GM19025 (cell line): ENCODE results near the gene PRDM11.
"Not testable (repeated sequence)": the region's sequence is repeated elsewhere in the genome, so short reads cannot be mapped to it uniquely, and the experiment has no call there.

Experiments used
- ATAC-seq: cut with Tn5 transposase; IDR thresholded peaks from one replicate; pipeline ENCODE4 v1.9.1; 2021; ENCODE audit warnings: mild to moderate bottlenecking, low read depth, moderate library complexity; ENCODE audit not compliant: unreplicated experiment

PRDM11 gene

DNA sequence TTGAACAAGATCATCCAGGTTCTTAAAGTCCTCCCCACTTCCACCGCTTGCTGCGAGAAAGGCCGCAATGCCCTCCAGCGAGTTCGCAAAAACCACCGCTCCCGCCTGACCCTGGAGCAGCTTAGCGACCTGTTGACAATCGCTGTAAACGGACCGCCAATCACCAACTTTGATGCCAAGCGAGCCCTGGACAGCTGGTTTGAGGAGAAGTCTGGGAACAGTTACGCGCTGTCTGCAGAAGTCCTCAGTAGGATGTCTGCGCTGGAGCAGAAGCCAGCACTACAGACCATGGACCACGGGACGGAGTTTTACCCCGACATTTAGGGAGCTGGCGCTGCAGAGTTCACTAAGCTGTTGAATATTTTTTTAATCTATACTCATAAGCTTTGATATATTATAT, 81.4 kb downstream of the PRDM11 start:
- ATAC-seq: no peak

DNA sequence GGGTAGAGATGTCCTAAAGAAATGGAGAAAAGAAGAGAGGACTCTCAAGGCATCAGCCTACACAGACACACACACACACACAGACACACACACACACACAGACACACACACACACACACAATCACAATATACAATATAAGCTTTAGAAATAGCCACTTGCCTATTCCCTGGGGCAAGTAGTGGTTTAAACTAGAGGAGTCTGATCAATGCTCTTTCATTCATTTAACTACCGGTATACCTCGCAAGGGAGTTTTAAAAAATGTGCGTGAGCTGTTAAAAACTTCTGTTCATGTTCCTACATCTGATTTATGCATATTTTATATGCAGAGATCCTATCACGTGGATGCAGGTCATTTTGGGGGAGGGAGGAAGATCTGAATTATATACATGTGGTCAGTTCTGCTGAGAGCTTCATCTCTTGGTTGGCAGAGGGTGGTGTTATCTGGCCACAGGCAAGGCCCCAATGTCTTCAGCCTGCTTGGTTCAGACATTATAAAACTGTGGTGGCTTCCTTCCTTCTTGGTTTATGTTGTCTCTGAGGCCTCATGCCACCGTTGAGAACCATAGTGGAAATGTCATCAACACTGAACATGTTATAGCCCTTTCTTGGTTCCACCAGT, 83.1 kb downstream of the PRDM11 start:
- ATAC-seq: no peak

DNA sequence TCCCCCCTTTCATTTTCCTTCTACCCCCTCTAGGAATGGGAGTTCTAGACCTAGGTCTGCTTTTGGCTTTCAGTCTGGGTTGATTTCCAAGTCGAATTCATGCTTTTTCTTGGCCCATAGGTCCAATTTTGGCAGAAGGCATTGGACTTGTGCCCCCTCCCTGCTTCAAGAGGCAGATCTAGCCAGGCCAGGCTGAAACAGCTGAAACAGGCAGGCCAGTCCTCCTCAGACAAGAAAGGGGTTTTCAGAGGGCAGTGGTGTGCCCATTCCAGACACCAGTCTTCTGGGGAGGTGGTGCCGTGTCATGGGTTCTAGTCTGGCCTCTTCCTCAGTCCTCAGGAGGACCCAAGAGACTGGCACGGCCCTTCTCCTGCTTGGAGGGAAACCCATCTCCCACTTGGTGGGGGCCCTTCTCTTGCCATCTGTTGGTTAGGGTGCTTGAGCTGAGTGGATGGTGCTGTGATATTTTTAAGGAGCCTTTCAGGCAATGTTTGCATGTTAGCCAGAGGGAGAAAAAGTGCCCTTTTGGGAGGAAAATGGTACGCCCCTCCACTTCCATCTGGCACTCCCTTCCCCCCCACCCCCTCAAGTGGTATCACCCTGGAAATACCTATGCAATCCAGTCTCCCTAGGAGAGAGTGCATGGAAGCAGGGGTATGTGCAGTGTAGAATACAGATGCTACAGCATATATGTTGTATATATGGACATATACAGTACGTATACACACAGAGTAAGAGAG, 86.1 kb downstream of the PRDM11 start:
- no peak for ATAC-seq

DNA sequence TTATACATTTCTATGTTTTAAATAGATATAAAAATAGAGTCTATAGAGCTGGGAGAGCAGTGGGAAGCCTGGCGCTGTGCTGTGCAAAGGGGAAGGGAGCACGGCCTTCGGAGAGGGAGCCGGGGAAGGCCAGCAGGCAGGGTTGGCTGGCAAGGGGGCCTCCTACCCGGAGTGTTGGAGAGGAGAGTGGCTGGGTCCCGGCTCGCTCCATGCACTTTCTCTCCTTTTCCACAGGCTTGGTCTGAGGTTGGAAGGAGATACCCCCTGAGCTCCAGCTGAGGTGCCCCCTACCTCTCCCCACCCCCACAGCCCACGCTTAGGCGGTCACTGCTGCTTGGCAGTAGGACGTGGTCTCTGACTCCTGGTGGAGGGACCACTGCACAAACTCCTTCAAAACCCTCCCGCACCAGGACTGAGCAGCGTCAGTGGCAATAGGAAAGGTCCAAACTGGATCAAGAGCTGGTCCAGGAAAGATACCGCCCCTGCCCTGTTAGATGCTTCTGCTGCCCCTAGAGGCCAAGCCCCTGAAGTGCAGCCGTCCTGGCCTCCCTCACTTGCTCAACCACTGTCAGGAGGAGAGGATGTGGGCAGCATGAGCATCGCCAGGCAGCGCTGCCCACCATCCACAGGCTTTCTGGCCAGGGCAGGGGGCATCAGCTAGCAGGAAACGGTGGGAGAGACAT, 86.8 kb downstream of the PRDM11 start:
- peak; percentile 70 for ATAC-seq

DNA sequence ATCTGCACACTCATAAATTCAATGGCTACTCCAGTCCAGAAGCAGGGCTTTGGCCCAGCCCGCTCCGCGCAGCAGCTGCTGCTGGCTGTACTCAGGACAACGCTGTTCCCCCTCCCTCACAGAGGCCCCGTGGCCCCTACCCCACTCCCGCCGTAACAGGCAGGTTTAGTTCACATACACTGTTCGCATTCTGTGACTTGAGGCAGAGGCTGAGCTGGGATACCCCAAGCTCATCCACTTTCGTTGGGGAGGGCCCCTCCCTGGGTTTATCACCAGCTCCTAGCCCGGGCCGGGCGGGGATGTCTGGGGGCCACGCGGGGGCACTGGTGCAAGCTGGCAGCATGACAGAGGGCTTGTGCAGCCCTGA, 87.3 kb downstream of the PRDM11 start:
- ATAC-seq: no peak

DNA sequence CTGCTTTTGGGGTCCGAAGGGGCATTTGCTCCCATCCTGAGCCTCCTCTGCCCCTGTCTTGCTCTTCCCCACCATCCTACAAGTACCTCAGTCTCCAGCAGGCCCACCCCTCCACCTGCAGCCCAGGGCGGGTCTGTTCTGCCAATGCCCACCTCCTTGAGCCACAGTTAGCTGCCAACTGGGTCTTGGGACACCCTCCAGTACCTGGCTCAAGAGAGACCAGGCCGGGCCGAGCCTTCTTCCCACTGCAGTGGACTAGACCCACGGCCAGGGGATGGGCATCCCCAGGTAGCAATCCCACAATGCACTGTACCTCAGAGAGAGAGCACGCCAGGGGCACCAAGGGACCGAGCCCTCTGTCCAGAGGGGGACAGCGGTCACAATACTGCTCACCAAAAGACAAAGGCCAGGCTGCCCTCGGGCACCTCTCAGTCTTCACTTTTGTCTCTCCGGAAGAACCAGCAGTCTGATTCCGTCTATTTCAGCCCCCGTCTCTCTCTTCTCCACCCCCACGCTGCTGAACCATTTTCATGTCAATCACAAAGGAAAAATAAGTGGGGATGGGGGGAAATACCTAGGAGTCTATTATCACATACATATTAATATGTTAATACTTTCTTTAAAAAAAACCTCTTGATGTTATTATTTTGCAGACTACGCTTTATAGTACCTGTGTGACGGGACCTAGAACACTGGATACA, 88.0 kb downstream of the PRDM11 start:
- ATAC-seq: no peak

DNA sequence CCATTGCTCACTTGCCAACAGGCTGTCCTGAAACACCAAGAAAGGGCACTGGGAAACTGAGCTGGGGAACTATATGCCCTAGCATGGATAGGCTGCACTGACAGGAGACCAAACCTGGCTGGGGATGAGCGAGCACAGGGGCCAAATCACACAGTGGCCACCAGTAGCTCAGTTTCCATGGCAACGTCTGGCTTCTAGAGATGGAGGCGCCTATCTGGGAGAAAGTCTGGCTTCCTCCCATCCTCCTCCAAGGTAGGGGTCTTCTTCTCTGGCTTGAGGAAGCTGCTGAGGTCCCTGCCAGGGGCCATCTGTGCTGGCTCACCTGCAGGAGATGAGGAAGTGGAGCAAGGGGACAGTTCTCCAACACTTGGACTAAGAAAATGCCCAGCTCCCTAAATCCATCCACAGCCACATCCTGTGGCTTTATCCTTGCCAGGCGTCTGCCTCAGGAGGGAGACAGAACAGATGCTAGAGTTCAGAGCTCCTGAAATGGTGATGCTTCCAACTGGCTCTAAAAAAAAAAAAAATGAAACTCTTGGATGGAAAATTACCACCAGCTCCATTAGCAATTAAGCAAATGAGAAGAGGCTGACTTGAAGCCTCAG, 91.4 kb downstream of the PRDM11 start:
- no peak for ATAC-seq

DNA sequence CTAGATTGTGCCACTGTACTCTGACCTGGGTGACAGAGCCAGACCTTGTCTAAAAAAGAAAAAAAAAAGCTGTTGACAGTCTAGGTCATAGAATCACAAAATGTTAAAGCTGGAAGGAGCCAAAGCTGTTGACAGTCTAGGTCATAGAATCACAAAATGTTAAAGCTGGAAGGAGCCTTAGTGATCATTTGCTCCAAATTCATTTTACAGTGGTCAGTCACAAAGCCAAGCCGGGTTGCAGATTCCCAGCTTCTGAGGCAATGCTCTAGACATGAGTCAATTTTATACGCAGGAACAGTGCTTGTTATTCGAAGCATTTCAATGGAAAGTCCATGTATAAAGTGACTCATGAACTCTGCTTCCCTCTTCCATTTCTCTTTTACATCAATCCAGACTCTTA, 92.3 kb downstream of the PRDM11 start:
- no peak for ATAC-seq

DNA sequence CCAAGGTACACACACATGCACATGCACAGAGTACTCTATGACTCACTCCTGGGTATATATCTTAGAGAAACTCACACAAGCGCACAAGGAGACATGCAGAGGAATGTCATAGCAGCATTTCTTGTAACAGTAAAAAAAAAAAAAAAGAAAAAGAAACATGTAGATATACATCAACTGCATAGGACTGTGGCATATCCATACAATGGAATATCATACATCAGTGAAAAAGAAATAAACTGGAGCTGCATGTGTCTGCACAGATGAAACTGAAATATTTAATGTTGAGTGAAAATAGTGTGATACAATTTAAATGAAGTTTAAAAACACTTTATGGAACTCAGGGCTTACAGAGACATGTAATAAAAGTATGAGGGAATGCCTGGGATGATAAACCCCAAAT, 93.3 kb downstream of the PRDM11 start:
- ATAC-seq: no peak

DNA sequence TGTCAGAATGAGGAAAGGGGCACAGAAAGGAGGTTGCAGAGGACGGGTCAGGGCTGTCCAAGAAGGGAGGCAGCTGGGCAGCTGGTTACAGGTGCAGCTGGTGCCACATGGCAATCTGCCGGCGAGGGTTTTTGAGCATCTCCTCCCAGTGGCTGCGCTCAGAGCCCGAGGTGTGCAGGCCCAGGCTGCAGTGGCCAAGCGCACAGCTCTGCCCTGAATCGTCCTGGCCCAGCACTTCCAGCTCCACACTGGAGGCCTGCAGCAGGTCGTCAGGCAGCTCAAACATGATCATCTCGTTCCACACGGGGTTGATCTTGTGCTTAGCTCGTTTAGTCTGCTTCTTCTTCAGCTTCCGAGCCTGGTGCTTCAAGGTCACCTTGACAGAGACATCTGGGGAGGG, 97.5 kb downstream of the PRDM11 start:
- no peak for ATAC-seq

DNA sequence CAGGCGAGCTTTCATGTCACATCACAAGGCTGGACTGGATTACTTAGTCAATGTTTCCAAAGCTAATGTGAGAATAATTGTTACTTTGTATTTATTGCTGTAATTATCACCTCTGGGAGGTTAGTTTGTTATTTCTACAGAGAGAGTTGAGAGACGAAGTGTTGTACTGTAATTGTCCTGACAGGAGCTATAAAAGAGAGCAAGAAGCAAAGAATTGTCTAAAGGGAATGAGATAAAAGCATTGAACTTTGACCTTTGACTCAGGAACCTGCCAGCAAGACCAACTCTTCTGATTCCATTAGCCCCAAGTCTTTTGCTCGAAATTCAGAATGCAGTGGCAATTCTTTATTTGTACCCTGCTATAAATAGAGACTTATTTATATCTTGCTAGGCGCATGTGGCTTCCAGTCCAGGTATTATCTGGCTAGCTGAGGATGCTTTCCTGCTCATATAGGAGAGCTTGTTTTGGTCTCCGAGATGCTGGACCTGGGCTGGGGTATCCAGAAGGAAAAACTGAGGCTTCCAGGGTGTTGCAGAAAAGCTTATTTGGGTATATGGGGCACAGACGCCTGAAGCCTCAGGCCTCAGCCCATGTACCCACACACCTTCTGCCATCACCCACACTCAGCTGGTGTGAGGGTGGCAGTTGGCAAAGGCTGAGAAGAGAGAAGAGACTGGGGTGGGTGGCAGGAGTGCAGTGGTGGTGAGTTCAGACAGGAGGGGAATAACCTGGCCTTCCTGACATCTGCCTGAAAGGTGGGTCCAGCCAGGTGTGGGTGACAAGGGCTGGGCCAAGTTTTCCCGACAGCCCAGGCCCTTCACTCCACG, 99.0 kb downstream of the PRDM11 start:
- ATAC-seq: no peak

DNA sequence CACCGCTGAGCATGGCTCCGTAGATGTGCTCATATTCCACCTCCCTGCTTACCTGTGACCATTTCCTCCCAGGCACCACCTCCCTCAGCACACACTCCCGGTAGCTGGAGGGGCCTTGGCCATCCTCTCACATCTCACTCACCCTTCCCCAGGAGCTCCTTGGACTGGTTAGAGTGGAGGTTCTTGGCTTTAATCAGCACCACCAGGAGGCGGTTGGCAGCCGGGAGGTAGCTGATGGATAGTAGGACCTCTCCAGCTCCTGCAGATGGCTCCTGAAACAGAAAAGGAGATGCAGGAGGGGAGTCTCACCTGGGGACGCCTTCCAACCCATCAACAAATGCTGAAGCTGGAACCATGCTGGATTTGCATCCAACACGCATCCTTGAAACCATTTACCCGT, 99.8 kb downstream of the PRDM11 start:
- no peak for ATAC-seq

DNA sequence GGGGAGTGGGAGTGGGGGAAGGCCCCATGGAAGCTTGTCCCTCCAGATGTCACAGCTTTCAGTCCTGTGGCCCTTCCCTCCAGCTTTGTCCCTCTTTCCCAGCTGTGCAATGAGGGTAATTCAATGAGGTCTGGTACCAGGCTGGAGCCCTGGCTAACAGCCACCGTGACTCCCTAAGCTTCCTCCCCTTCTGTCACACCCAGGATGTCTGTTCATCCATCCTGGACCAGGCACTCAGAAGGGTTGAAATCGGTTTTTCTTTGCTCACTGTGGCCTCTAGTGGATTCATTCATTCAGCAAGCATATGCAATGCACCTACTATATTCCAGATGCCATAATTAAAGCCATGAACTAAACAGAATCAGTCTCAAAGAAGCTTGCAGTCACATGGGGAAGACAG, 101.0 kb downstream of the PRDM11 start:
- no peak for ATAC-seq

DNA sequence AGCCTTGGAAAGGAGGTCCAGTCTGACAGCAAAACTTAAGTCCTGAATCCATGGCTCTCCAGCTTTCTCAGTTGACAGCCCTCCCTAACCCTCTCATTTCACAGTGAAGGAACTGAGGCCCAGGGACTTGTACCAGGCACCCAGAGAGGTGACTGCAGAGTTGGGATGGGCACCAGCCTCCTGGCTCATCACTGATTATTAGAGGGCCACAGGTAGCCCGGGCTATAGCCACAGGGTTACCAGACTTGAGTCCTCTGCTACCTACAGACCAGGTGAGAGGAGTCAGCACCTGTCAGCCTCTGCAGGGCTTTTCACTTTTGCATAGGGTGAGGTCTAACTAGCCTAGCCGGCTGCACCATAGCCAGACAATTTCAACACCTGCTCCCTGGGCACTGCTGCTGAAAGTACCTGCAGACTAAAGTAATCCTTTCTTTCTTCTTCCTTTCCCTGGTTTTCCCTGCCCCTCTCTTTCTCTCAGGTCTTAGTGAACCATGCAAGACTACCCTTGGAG, 102.1 kb downstream of the PRDM11 start:
- no peak for ATAC-seq

DNA sequence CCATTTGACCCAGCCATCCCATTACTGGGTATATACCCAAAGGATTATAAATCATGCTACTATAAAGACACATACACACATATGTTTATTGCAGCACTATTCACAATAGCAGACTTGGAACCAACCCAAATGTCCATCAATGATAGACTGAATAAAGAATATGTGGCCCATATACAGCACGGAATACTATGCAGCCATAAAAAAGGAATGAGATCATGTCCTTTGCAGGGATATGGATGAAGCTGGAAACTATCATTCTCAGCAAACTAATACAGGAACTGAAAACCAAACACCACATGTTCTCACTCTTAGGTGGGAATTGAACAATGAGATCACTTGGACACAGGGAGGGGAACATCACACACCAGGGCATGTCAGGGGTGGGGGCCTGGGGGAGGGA, 102.9 kb downstream of the PRDM11 start:
- ATAC-seq: not testable (repeated sequence)

DNA sequence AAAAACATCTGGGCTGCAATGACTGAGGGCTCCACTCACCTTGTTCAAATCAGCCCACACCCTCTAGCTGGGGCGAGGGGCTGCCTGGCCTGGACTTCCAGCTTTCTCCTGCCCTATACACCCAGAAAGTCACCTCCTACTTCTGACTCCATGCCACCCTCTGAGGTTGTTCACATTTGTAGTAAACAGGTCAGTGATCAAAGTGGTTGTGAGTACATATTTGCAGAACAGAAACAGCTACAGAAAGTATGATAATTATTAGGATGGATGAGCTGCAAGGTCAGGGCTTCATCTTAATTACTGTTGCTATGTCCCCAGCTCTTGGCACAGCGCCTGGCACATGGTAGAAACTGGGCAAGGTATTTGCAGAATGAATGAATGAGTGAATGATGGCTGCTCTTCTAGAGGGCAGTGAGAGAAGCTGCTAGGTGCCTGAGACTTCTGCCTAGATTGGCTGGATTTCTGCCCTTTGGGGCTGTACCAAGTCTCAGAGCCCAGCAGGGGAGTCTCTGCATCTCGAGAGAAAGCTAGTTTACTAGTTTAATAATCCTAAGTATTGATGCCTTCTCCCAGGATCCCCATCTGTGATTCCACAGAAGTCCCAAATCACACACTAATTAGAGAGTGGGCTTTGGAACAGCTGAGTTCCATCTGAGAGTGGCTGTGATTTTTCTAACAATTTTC, 103.7 kb downstream of the PRDM11 start:
- ATAC-seq: no peak

DNA sequence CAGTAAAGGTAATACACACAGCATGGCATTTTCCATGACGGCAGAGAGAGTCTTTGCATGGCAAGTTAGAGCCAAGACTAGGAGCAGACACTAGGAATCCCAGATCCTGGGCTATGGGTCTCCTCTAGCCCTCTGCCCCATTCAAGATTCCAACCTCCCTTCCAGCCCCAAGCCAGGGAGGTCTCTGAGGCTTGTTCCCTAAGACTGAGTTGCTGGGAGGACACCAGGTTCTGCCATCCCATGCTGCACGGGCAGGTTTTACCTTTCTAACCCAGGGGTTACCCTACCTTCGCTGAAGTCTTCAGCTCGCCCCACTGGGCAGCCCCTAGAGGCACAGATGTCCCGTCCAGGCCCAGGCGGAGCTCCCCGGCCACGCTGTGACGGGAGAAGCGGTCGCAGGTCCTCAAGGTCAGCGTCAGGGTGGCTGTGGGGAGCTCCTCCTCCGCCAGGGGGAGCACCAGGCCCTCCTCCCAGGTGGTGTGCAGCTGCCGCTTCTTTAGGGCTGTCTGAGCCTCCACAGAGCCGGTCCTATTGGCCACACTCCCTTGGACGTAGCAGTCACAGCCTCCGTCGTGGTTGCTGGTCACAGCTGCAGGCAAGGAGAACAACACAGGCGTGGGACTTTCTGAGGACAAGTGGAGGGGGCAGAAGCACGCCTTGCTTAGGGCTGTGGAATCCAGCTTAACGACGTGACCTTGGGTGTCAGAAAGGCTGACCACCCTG, 105.9 kb downstream of the PRDM11 start:
- no peak for ATAC-seq

DNA sequence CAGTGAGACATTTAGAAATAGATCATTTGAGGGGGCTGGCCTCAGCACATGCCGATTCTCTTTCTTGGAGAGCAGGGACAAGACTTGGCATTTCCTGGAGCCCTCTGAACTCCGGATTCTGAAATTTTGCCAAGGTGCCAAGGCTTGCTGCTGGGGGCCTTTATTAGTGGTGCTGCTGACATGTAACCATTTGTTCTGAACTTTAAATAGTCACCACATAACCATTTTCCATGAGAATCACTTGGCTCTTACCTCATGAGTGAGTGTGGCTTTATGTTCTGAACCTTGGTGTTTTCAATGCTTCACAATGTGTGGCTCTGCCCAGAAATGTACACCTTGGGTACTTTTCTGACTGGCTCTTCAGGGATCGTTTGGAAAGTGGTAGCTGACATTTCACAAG, 106.4 kb downstream of the PRDM11 start:
- no peak for ATAC-seq

DNA sequence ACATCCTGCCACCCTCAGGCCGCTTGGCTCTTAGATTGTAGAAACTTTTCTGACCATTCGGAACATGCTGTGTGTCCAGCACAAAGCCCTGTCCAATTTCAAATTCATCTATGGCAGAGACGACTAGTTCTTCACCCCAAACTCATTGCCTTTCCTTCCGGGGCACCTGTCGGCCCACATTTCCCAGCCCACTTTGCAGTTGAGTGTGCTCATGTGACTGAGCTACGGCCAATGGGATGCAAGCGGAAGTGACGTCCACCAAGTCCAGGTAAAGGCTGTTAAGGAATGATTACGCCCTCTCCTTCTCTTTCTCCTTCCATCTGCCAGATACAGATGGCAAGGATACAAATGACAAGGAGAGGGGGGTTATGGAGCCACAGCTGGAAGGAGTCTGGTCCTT, 107.2 kb downstream of the PRDM11 start:
- no peak for ATAC-seq
